NCI-H1694 treated with DMSO at 0.1 percent for 48 hours (cell line): ENCODE data around the gene NTN4.
"Not testable (repeated sequence)": the region's sequence is repeated elsewhere in the genome, so short reads cannot be mapped to it uniquely, and the experiment has no call there.

ENCODE experiments used
- DNase-seq: peaks from one replicate; lab custom pipeline; 2025; lab: John Stamatoyannopoulos, UW

NTN4 gene

GRCh38 chr12:95796225-95796981 is 5.8 kb upstream of the NTN4 start:
- DNase-seq: no peak

- DNase-seq: no peak
Measured at GRCh38 chr12:95790917-95791849, 619 bp upstream of the NTN4 start.

- no peak for DNase-seq
Measured at GRCh38 chr12:95789126-95790032, 1.2 kb downstream of the NTN4 start.

DNA sequence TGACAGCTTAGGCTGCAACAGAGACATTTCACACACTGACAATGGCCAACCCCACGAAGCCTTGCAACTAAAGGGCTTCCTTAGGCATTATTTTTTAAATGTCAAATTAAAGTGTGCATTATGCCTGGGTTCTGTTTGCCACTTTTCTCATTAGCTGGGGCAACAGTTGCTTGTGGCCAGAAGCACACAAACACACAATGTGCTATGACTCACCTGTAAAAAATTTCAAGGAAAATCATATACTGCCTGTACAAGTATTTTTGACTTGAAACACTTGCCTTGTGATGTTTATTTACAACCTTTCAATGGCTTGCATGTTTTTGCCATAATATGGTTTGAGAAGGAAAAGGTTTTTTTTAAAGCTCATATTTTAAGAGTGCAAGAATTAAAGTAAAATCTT is 1.9 kb downstream of the NTN4 start:
- no peak for DNase-seq

- DNase-seq: no peak
Measured at GRCh38 chr12:95787274-95787818, 3.2 kb downstream of the NTN4 start.

- peak; percentile 8 for DNase-seq
Measured at GRCh38 chr12:95784915-95785314, 5.6 kb downstream of the NTN4 start.

DNA sequence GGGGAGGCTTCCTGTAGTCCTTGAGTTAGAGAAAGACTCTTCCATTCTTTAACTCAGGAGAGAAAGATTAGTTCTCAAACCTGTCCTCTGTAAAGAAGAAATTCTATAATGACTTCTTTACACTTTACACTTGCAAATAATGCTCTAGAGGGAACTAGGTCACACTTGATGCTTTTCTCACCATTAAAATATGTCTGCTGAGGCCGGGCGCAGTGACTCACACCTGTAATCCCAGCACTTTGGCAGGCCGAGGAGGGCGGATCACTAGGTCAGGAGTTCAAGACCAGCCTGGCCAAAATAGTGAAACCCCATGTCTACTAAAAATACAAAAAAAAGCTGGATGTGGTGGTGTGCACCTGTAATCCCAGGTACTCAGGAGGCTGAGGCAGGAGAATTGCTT is 6.3 kb downstream of the NTN4 start:
- DNase-seq: no peak

- DNase-seq: not testable (repeated sequence)
Measured at GRCh38 chr12:95775466-95775865, 15.1 kb downstream of the NTN4 start.

- no peak for DNase-seq
Measured at GRCh38 chr12:95774311-95775045, 16.1 kb downstream of the NTN4 start.

GRCh38 chr12:95773320-95773719 is 17.2 kb downstream of the NTN4 start:
- DNase-seq: no peak

DNA sequence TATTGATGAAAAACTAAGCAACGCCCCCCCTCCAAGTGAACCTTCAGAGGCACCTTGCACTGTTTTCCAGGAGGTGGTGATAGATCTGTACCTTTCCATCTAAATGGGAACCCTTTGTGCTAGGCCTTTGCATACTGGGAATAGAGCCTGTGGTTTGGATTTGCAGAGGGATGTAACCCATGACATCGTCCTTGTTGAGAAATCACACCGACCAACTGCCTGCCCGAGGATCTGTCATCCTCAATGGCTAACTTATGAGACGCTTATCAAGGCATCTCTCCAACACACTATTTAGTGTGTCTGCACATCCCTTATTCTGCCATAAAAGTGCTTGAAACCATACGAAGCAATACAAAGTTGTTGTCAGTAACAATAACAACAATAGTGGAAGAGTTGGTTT is 22.9 kb downstream of the NTN4 start:
- DNase-seq: no peak

GRCh38 chr12:95766356-95767019 is 24.1 kb downstream of the NTN4 start:
- no peak for DNase-seq

- DNase-seq: no peak
Measured at GRCh38 chr12:95764848-95765247, 25.7 kb downstream of the NTN4 start.

DNA sequence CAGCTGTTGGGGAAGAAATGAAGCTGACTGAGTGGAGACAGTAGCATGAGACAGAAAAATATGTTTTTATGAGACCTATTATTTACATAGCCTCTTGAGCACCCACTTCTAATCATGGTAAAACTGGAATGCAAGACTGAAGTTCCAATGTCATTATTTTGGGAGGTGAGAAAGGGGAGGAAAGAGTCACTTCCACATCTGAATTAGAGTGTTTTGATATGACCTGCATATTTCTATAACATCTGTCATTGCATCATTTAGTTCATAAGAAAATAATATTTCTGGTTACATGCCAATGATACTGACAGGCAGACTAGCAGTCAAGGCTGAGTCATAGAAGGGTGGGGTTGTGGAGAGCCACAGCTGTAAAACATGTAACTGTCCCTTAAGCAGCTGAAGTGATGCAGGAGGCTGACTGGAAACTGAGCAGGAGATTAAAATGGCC is 26.7 kb downstream of the NTN4 start:
- DNase-seq: no peak

DNA sequence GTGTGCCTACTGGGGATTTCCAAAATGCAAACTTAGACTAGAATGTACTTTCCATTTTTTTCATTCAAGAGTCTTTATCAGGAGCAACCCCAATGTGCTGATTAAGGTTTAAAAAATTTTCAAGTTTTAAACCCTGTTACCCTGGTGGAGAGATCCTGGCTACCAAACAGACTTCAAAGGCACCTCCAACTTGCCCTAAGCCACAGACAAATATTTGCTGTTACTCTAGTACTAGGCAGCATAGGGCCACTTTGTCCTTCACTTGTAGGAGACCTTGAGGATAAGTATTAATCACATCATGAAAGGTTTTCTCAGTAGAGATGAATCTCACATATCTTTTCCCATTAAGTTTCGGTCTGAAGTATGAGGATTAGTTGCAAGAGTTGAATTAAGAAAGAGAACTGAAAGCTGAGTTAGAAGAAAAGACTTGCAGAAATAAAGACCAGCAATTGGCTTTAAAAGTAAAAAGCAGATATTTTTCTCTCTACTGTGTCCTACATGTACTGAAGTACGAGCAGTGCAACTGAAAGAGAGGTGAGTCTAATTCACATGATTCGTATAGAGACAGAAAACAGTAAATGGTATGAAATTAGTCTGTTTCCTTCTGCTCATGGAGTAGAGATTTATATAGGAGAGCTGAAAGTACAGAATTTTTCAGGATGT is 28.3 kb downstream of the NTN4 start:
- DNase-seq: no peak

DNA sequence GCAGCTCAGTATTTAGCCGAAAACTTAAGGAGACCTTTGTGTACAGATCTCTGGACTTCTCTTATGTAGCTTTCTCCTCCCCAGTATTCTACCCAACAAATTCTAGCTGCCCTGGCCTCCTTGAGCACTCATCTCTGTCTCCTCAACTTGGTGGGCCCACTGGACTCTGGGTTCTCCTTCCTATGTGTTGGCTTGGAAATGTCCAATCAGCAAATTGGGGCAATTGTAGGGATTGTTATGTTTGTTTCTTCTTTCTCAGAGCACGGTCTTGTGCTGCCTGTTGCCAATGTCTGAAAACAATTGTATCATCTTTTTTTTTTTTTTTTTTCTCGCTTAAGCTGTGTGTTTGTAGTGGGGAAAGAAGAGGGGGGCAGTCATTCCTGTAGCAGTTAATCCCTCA is 30.2 kb downstream of the NTN4 start:
- no peak for DNase-seq

DNA sequence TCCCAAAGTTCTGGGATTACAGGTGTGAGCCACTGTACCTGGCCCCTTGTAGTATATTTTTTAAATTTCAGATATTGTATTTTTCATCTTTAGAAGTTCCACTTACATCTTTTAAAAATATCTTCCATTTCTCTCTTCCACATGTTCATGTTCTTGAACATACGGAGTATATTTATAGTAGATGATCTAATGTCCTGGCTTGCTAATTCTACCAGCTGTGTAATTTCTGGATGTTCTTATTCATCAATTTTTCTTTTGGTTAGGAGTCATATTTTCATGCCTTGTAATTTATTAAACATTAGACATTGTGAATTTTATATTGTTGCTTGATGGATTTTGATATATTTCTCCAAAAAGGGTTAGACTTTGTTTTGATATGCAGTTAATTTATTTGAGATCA is 30.8 kb downstream of the NTN4 start:
- DNase-seq: no peak

GRCh38 chr12:95759039-95759438 is 31.5 kb downstream of the NTN4 start:
- no peak for DNase-seq

- no peak for DNase-seq
Measured at GRCh38 chr12:95756362-95756761, 34.2 kb downstream of the NTN4 start.
